Skeletal muscle tissue (tissue), 4 donors: ENCODE data around the gene UBE2G1. TPM values are rescaled to one million over a fixed set of nuclear protein-coding genes. Genes with fewer than 3 reads are reported as not detected.

Experiments
- H3K27ac ChIP-seq: one replicate; pipeline ENCODE4 v1.7.0; 2013; ENCODE audit warnings: mild to moderate bottlenecking, low read depth, low read length, inconsistent platforms
- H3K27me3 ChIP-seq, 3 donors: one replicate each; pipeline ENCODE4 v1.7.0; 2013; ENCODE audit warnings: low read length in 3 of 3; ENCODE audit not compliant: control insufficient read depth in 3 of 3, insufficient read depth in 3 of 3
- H3K36me3 ChIP-seq, 3 donors: one replicate each; pipeline ENCODE4 v1.7.0; 2013; ENCODE audit warnings: low read length in 3 of 3; ENCODE audit not compliant: control insufficient read depth in 3 of 3, insufficient read depth in 3 of 3
- H3K4me1 ChIP-seq, 3 donors: one replicate each; pipeline ENCODE4 v1.7.0; 2013; ENCODE audit warnings: low read length in 3 of 3, mild to moderate bottlenecking in 3 of 3; ENCODE audit not compliant: control insufficient read depth in 3 of 3, insufficient read depth in 3 of 3
- H3K4me3 ChIP-seq, 3 donors: one replicate each; pipeline ENCODE4 v1.7.0; 2013; ENCODE audit warnings: low read length in 3 of 3
- H3K9ac ChIP-seq, 3 donors: one replicate each; pipeline ENCODE4 v1.7.0; 2013; ENCODE audit warnings: low read length in 3 of 3, mild to moderate bottlenecking in 3 of 3, moderate library complexity in 2 of 3, low read depth in 1 of 3
- H3K9me3 ChIP-seq, 3 donors: one replicate each; pipeline ENCODE4 v1.7.0; 2013; ENCODE audit warnings: low read length in 3 of 3; ENCODE audit not compliant: control insufficient read depth in 3 of 3
- total RNA-seq: library from RNA; depleted of rRNA; stranded (reverse); fragments of >200 nt; gene quantifications from one replicate; pipeline ENCODE4 v1.2.3, GENCODE V29; 2014
- donor health status: Osteomylitis.

UBE2G1 gene, protein sequence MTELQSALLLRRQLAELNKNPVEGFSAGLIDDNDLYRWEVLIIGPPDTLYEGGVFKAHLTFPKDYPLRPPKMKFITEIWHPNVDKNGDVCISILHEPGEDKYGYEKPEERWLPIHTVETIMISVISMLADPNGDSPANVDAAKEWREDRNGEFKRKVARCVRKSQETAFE
- total RNA-seq: 49.1 TPM

DNA sequence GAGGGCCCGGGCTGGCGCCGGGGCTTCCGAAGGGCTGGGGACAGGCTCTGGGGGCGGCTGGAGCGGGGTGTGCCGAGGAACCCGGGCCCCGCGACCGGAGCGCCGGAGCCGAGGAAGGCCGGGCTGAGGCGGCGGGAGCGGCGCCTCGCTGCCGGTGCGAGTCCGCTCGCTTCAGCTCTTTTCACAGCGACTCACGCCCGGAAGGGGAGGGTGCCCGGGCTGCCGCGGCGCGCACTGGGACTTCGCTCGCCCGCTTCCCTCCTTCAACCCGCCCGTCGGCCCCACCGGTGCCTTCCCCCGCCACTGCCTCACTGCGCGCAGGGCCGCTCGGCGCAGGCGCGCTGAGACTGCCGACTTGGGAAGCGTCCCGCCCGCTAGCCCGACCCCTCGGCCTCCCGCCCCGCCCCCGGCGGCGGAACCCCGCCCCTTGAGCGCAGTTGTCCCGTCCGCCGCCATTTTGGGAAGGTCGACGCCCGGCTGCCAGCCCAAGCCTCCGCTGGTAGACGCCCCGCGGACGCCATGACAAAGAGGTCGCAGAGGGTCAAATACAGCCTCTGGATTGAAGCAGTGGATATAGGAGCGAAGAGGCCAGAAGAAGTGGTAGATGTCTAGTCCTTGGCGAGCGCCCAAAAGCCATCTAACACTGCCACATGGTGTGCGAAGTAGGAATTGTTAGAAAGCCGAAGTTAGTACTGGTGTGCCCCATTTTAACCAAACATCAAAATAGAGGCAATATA lies at the start of gene UBE2G1:
Gene UBE2G1, minus strand, starts transcription at position 349 of the 737 bp plus-strand sequence. CDS start 359 bp downstream, outside the sequence.
- Histone ChIP-seq H3K27ac (peak within 1 kb of the TSS; percentile 99), H3K4me3 (peak within 1 kb of the TSS; percentile 76 to 84 (median 83)), H3K9me3 (no peaks in the 10 kb centered on the region), H3K27me3 (no peaks in the 10 kb centered on the region), H3K4me1 (peaks cover 19 to 23% (median 20%) of the 10 kb centered on the region in 3 donors), H3K9ac (peak within 1 kb of the TSS; percentile 91 to 99 (median 98)), H3K36me3 (peaks cover 0 to 3% (median 0%) of the 10 kb centered on the region in 3 donors)

DNA sequence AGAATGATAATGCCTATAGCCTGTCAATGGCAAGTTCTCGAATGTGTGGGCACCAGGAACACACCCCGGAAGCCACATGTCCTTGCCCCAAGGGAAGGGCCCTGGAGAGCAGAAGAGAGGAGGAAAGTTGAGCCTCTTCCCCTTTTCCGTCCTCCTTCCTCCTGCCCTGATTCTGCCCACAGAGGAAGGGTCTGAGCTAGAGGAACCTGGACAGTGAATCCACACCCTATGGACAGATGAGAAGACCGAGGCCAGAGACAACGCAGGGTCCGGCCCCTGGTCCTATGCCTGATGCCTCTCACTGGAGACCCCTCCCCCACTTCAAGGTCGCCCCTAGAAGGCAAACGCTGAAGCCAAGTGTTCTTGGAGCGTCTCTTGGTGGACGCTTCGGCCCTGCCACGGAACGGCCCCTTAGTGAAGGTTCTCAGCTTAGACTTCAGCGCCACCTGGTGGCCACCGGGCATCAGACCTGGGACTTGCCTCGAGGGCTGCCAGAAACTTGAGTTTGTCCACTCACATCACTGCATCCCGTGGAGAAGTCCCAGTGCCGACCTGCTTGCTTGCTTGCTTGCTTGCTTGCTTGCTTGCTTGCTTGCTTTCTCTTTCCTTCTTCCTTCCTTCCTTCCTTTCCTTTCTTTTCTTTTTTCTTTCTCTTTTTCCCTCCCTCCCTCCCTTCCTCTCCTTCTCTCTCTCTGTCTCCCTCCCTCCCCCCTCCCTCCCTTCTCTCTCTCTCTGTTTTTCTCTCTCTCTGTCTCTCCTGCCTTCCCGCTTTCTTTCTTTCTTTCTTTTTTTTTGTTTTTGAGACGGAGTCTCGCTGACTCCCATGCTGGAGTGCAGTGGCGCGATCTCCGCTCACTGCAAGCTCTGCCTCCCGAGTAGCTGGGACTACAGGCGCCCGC lies 46.7 kb upstream of the UBE2G1 start:
- H3K4me3 ChIP-seq: peak overlapping the region in 2 of 3 donors; percentile 51 to 54

DNA sequence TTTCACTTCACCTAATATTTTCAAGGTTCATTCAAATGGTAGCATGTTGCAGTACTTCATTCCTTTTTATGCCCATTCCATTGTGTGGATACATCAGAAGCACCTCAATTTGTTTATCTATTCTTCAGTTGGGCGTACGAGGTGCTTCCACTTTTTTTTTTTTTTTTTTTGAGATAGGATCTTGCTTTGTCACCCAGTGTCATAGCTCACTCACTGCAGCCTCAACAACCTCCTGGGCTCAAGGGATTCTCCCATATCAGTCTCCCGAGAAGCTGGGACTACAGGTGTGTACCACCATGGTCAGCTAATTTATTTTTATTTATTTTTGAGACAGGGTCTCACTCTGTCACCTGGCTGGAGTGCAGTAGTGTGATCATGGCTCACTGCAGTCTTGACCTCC lies 44.7 kb upstream of the UBE2G1 start:
- Histone ChIP-seq H3K36me3 (no peaks in the 10 kb centered on the region), H3K4me1 (peaks cover 0 to 6% (median 6%) of the 10 kb centered on the region in 3 donors), H3K27me3 (no peaks in the 10 kb centered on the region), H3K4me3 (no peak overlapping the region), H3K9ac (no peak overlapping the region), H3K9me3 (no peaks in the 10 kb centered on the region), H3K27ac (no peak overlapping the region)

More for the DNA sequence above, 46.7 kb upstream of the UBE2G1 start:
- Histone ChIP-seq H3K4me1 (peaks cover 0 to 6% (median 6%) of the 10 kb centered on the region in 3 donors), H3K36me3 (no peaks in the 10 kb centered on the region), H3K27me3 (no peaks in the 10 kb centered on the region), H3K9me3 (no peaks in the 10 kb centered on the region), H3K9ac (peak overlapping the region in 2 of 3 donors; percentile 20 to 40), H3K27ac (no peak overlapping the region)

DNA sequence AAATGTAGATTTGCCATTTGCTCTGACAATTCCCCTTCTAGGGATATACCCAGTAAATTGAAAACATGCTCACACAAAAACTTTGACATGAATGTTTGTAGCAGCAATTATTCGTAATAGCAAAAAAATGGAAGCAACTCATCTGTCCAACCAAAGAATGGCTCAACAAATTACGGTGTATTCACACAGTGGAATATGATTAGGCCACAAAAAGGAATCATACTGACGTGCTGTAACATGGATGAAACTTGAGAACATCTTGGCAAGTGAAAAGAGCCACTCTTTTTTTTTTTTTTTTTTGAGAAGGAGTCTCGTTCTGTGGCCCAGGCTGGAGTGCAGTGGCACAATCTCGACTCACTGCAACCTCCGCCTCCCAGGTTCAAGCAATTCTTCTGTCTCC lies 43.2 kb upstream of the UBE2G1 start:
- H3K4me1 ChIP-seq: peaks cover 5 to 6% (median 6%) of the 10 kb centered on the region in 3 donors
- no peaks in the 10 kb centered on the region for H3K36me3 ChIP-seq
- H3K9ac ChIP-seq: no peak overlapping the region
- no peaks in the 10 kb centered on the region for H3K27me3 ChIP-seq
- no peak overlapping the region for H3K27ac ChIP-seq
- H3K4me3 ChIP-seq: no peak overlapping the region
- H3K9me3 ChIP-seq: no peaks in the 10 kb centered on the region

DNA sequence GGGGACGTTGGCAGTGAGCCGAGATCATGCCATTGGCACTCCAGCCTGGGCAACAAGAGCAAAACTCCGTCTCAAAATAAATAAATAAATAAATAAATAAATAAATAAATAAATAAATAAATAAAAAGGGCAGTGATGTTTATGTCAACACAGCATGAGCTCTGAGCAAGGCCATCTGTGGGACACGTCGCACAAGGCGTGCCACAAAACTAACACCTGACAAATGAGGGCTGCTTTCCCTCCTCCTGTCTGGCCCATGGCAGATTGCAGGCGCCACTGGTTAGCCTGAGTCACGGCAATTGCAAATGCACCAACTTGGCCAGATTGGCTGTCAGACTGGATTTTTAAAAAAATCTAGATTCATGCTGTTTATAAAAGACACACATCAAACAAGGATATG lies 41.4 kb upstream of the UBE2G1 start:
- Histone ChIP-seq H3K27ac (no peak overlapping the region), H3K27me3 (no peaks in the 10 kb centered on the region)

DNA sequence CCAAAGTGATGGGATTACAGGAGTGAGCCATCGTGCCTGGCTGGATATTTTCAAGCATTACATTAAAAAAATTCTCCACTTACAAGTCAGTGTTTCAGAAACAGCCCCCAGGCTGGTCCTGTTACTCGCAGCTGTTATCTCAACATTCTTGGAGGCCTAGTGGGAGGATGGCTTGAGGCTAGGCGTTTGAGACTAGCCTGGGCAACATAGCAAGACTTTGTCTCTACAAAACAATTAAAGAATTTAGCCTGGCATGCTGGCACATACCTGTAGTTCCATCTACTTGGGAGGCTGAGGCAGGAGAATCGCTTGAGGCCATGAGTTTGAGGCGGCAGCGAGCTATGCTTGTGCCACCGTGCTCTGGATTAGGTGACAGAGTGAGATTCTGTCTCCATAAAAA lies 40.7 kb upstream of the UBE2G1 start:
- H3K27me3 ChIP-seq: no peaks in the 10 kb centered on the region
- H3K9ac ChIP-seq: no peak overlapping the region
- H3K36me3 ChIP-seq: no peaks in the 10 kb centered on the region
- no peak overlapping the region for H3K27ac ChIP-seq
- peaks cover 0 to 5% (median 2%) of the 10 kb centered on the region in 3 donors for H3K4me1 ChIP-seq
- no peaks in the 10 kb centered on the region for H3K9me3 ChIP-seq
- no peak overlapping the region for H3K4me3 ChIP-seq

More for the DNA sequence above, 41.4 kb upstream of the UBE2G1 start:
- Histone ChIP-seq H3K4me3 (no peak overlapping the region), H3K4me1 (peaks cover 2 to 5% (median 3%) of the 10 kb centered on the region in 3 donors), H3K9me3 (no peaks in the 10 kb centered on the region), H3K9ac (no peak overlapping the region), H3K36me3 (no peaks in the 10 kb centered on the region)

DNA sequence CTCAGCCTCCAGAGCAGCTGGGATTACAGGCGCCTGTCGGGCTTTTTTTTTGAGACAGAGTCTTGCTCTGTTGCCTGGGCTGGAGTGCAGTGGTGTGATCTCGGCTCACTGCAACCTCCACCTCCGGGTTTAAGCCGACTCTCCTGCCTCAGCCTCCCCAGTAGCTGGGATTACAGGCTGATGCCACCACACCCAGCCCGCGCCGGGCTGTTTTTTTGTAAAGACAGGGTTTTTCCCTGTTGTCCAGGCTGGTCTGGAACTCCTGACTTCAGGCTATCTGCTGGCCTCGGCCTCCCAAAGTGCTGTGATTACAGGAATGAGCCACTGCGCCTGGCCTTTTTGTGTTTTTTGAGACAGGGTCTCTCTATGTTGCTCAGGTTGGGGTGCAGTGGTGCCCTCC lies 39.9 kb upstream of the UBE2G1 start:
- peaks cover 0 to 5% (median 2%) of the 10 kb centered on the region in 3 donors for H3K4me1 ChIP-seq
- no peaks in the 10 kb centered on the region for H3K9me3 ChIP-seq
- no peak overlapping the region for H3K9ac ChIP-seq
- H3K4me3 ChIP-seq: no peak overlapping the region
- no peaks in the 10 kb centered on the region for H3K27me3 ChIP-seq
- no peak overlapping the region for H3K27ac ChIP-seq
- no peaks in the 10 kb centered on the region for H3K36me3 ChIP-seq

DNA sequence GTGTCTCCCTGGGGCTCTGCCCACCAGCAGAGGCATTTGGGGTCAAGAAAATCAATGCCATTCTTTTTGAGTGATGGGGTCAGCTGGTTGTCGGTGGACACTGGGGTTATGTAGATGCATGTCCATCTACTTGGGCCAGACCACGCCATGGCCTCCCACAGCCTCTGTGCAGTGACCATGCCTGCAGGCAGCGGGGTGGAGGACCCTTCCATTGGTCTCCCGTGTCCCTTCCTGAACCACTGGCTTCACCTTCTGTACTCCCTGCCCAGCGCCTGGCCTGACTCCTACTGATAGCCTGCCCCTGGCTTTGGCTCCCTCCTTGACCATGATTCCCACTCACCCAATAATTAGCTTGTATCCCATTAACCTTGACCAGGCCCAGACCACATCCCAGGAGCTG lies 39.2 kb upstream of the UBE2G1 start:
- H3K9ac ChIP-seq: no peak overlapping the region
- no peaks in the 10 kb centered on the region for H3K36me3 ChIP-seq
- no peak overlapping the region for H3K4me3 ChIP-seq
- peaks cover 0 to 5% (median 2%) of the 10 kb centered on the region in 3 donors for H3K4me1 ChIP-seq
- H3K27me3 ChIP-seq: no peaks in the 10 kb centered on the region
- no peaks in the 10 kb centered on the region for H3K9me3 ChIP-seq
- H3K27ac ChIP-seq: no peak overlapping the region

DNA sequence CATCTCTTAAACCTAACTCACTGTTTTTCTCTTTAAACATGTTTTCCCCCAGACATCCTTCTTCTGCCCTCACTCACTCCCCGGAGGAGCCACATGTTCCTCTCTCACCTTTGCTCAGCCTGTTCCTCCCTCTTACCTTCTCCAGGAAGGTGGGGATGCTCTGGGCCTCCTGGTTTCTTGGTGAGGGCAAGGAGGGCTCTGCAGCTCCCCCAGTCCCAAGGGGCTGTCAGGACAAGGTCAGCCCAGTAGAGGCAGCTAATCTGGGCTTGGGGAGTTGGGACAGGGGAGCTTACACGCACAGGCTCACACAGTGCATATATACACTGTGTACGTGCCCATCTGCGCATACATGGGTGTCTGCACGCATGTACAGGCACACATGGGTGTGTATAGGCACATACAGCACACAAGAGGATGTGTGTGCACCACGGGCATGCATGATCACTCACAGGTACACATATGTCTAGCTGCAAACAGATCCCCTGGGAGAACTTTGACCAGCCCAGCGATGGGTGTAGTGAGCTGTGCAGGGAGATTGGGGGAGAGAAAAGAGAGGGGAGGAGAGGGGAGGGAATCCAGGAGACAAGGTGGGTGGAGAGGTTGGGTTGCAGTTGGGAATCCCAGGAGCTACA lies 38.7 kb upstream of the UBE2G1 start:
- Histone ChIP-seq H3K9ac (no peak overlapping the region), H3K36me3 (no peaks in the 10 kb centered on the region), H3K9me3 (no peaks in the 10 kb centered on the region), H3K27ac (no peak overlapping the region), H3K4me1 (peaks cover 0 to 5% (median 2%) of the 10 kb centered on the region in 3 donors), H3K4me3 (no peak overlapping the region), H3K27me3 (no peaks in the 10 kb centered on the region)
